HUES64 (cell line): ENCODE measurements around the gene IPO13. TPM values are rescaled to one million over a fixed set of nuclear protein-coding genes. Genes with fewer than 3 reads are reported as not detected.

ENCODE experiments used
- H3K27ac ChIP-seq: 2 replicates; pipeline ENCODE4 v1.7.0; 2013; ENCODE audit warnings: low read depth, low read length, inconsistent platforms
- H3K27me3 ChIP-seq: 2 replicates; pipeline ENCODE4 v1.6.1; 2013; ENCODE audit warnings: mild to moderate bottlenecking, low read length; ENCODE audit not compliant: insufficient read depth
- H3K36me3 ChIP-seq: 2 replicates; pipeline ENCODE4 v1.6.1; 2013; ENCODE audit warnings: mild to moderate bottlenecking, low read length; ENCODE audit not compliant: insufficient read depth
- H3K4me1 ChIP-seq: 2 replicates; pipeline ENCODE4 v1.6.1; 2013; ENCODE audit warnings: mild to moderate bottlenecking, low read length, moderate library complexity; ENCODE audit not compliant: insufficient read depth
- H3K4me3 ChIP-seq: 2 replicates; pipeline ENCODE4 v1.5.1; 2013; ENCODE audit warnings: mild to moderate bottlenecking, low read length, moderate library complexity
- H3K9ac ChIP-seq: 2 replicates; pipeline ENCODE4 v1.6.1; 2013; ENCODE audit warnings: mild to moderate bottlenecking, low read depth, low read length
- H3K9me3 ChIP-seq: 2 replicates; pipeline ENCODE4 v1.6.1; 2013; ENCODE audit warnings: low read depth, low read length; ENCODE audit not compliant: insufficient read depth
- WGBS: fragments of 150-250, 120-280 bp; methylation state at CpG from one replicate; pipeline ENCODE4 v1.1.7; 2013; ENCODE audit warnings: missing lambda C conversion rate; 5-methylcytosine and 5-hydroxymethylcytosine counted together
- polyA plus RNA-seq, 2 experiments: library from polyadenylated mRNA; stranded (reverse); fragments of 50-300 nt; gene quantifications; one replicate each; pipeline ENCODE4 v1.2.3, GENCODE V29; 2013

The IPO13 gene
- 16.5 TPM for polyA plus RNA-seq (2013, experiment 1 of 2)
- polyA plus RNA-seq (2013, experiment 2 of 2) = 12.1 TPM

DNA sequence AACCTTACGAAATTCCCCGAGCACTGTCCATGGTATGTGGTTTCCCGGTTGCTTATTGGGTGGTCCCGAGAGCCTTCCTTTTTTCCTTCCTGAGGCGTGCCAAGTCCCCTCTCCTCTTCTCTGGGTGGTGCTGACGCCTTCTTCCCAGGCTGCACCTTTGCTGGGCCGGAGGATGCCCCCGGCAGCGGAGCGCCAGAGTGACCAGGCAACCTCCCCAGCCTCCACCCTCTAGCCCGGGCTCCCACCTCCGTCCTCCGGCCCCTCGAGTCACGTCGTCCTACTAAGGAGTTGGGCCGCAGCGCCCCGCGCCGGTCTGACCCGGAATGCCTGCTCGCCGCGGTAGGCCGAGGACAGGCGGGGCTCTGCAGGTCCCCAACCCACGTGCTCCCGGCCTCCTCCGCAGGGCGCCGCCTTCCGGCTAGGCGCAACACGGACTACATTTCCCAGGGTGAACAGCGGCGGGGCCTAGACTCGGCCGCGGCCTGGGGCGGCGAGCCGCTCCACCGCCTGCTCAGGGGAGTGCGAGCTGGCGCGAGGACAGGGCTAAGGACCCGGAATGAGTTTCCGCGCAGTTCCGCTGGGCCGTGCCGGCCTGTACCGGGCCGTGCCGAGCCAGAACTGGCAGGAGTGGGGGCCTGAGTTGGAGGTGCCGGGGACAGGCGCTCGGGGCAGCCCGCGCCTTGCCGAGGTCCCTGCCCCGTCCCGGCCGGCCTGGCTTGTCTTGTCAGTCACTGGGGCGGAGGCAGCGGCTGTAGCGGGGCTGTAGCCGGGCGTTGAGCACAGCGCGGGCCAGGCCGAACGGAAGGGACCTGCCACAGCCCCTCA lies at the start of gene IPO13:
TSS of gene IPO13 (plus strand) at position 715 of the 825 bp plus-strand sequence. CDS start 651 bp downstream, outside the sequence.
- peak within 1 kb of the TSS; percentile 97 for H3K9ac ChIP-seq
- H3K36me3 ChIP-seq = peaks cover 12% of the 10 kb centered on the region
- peaks cover 12% of the 10 kb centered on the region; the same call in 1 of the 2 replicates for H3K4me1 ChIP-seq
- H3K4me3 ChIP-seq = peak within 1 kb of the TSS; percentile 95
- H3K9me3 ChIP-seq = no peaks in the 10 kb centered on the region
- H3K27me3 ChIP-seq = no peaks in the 10 kb centered on the region
- peak within 1 kb of the TSS; percentile 97 for H3K27ac ChIP-seq
- whole genome bisulfite sequencing = under 1% methylated on average over 74 of the region's 74 CpGs

GRCh38 chr1:43898981-43899380 lies 47.8 kb upstream of the IPO13 start:
- no peaks in the 10 kb centered on the region for H3K36me3 ChIP-seq
- WGBS = 96% methylated on average over 12 of the region's 12 CpGs
- no peaks in the 10 kb centered on the region for H3K27me3 ChIP-seq
- H3K9me3 ChIP-seq = no peaks in the 10 kb centered on the region
- H3K9ac ChIP-seq = no peak overlapping the region
- no peaks in the 10 kb centered on the region for H3K4me1 ChIP-seq
- H3K27ac ChIP-seq = no peak overlapping the region
- no peak overlapping the region for H3K4me3 ChIP-seq

- Histone ChIP-seq H3K27me3 (no peaks in the 10 kb centered on the region), H3K27ac (no peak overlapping the region), H3K9ac (no peak overlapping the region), H3K4me3 (no peak overlapping the region), H3K4me1 (no peaks in the 10 kb centered on the region), H3K36me3 (no peaks in the 10 kb centered on the region), H3K9me3 (no peaks in the 10 kb centered on the region)
- WGBS = 97% methylated on average over 3 of the region's 3 CpGs
Observed at GRCh38 chr1:43900386-43900785, 46.4 kb upstream of the IPO13 start.

- no peak overlapping the region for H3K9ac ChIP-seq
- WGBS = 91% methylated on average over 7 of the region's 7 CpGs
- H3K9me3 ChIP-seq = no peaks in the 10 kb centered on the region
- no peak overlapping the region for H3K27ac ChIP-seq
- H3K27me3 ChIP-seq = no peaks in the 10 kb centered on the region
- no peak overlapping the region for H3K4me3 ChIP-seq
- no peaks in the 10 kb centered on the region for H3K4me1 ChIP-seq
- H3K36me3 ChIP-seq = no peaks in the 10 kb centered on the region
Observed at GRCh38 chr1:43901196-43901961, 45.4 kb upstream of the IPO13 start.

DNA sequence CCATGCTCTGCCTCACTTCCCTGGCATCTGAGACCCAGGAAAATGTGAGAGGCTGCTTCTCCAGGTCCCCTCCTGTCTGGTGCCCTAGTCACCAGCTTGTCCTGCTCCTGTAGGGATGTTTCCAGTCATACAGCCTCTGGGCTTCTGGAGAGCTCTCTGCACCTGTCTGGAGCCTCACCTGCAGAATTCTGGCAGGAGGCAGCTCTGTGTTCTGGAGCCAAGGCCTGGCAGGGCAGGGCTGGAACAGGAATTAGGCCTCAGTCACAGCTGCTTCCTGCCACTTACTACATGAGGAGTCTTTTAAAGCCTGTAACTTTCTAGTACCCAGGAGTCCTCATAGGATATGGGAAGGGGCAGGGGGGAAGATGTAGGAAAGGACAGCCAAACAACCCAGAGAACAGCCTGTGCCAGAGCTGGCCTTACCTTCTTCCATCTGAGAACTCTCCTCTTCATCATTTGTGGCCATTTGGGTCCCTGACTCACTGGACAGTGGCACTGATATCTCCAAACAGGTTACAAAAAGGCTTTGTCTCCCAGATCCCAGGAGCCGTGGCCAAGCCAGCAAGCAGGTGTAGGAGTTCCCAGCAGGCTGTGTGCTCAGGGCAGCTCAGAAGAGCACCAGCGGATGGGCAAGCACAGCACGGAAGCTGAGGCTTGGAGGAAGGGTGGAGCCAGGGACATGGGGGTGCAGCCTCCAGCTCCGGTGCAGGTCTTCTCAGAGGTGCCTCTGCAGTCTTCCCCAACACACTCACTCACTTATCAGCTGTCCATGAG lies 44.5 kb upstream of the IPO13 start:
- H3K9me3 ChIP-seq = no peaks in the 10 kb centered on the region
- H3K27ac ChIP-seq = no peak overlapping the region
- no peaks in the 10 kb centered on the region for H3K4me1 ChIP-seq
- H3K27me3 ChIP-seq = no peaks in the 10 kb centered on the region
- WGBS = 95% methylated on average over 4 of the region's 4 CpGs
- H3K4me3 ChIP-seq = no peak overlapping the region
- H3K36me3 ChIP-seq = no peaks in the 10 kb centered on the region
- no peak overlapping the region for H3K9ac ChIP-seq

GRCh38 chr1:43904660-43905551 lies 41.8 kb upstream of the IPO13 start:
- Histone ChIP-seq H3K27ac (no peak overlapping the region), H3K9ac (no peak overlapping the region), H3K36me3 (no peaks in the 10 kb centered on the region), H3K27me3 (no peaks in the 10 kb centered on the region), H3K4me1 (no peaks in the 10 kb centered on the region), H3K4me3 (no peak overlapping the region), H3K9me3 (no peaks in the 10 kb centered on the region)
- 68% methylated on average over 6 of the region's 7 CpGs for WGBS

DNA sequence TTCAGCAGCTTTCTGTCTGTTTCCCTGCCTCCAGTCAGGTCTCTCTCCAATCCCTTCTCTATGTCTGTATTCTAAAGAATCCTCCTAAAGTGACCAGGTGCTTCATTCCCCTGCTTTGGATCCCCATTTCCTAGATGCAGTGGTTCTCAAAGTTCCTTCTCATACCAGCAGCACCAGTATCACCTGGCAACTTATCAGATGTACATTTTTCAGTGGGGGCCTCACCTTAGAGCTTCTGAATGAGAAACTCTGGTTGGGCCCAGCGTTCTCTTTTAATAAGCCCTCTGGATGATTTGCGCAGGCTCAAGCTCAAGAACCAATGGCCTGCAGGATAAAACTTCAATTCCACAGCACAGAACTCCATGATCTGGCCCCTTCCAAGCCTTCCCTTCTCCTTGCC lies 38.5 kb upstream of the IPO13 start:
- H3K36me3 ChIP-seq = no peaks in the 10 kb centered on the region
- H3K4me3 ChIP-seq = no peak overlapping the region
- H3K27me3 ChIP-seq = no peaks in the 10 kb centered on the region
- no peaks in the 10 kb centered on the region for H3K9me3 ChIP-seq
- peaks cover 11% of the 10 kb centered on the region; the same call in 1 of the 2 replicates for H3K4me1 ChIP-seq
- no peak overlapping the region for H3K9ac ChIP-seq
- no peak overlapping the region for H3K27ac ChIP-seq
- WGBS = 96% methylated on average over 2 of the region's 2 CpGs

- Histone ChIP-seq H3K4me3 (no peak overlapping the region), H3K4me1 (peaks cover 18% of the 10 kb centered on the region), H3K36me3 (no peaks in the 10 kb centered on the region), H3K9me3 (no peaks in the 10 kb centered on the region), H3K27ac (no peak overlapping the region), H3K27me3 (no peaks in the 10 kb centered on the region), H3K9ac (no peak overlapping the region)
- WGBS = 91% methylated on average over 5 of the region's 5 CpGs
Observed at GRCh38 chr1:43908858-43909257, 37.9 kb upstream of the IPO13 start.

GRCh38 chr1:43910343-43910742 lies 36.4 kb upstream of the IPO13 start:
- WGBS = 95% methylated on average over 1 of the region's 1 CpG
- Histone ChIP-seq H3K27ac (no peak overlapping the region), H3K36me3 (no peaks in the 10 kb centered on the region), H3K9ac (no peak overlapping the region), H3K4me3 (no peak overlapping the region), H3K9me3 (no peaks in the 10 kb centered on the region), H3K4me1 (peaks cover 22% of the 10 kb centered on the region), H3K27me3 (no peaks in the 10 kb centered on the region)

DNA sequence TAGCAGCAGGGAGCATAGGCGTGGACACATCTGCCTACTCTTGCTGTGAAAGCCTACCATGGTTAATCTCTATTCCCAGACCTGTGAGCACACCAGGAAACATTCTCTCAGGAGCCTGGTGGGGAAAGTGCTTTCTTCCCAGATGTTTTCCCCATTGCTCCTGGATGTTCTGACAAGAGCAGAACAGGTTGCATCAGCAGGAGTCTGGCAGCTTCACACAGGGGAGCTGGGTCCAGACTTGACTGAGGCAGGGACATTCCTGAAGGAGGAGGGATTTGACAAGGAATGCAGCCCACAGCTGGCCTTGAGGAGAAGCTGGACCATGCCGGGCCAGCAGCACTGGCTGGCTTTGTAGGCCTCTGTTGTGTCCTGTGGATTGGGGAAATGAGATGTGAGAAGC lies 34.1 kb upstream of the IPO13 start:
- 47% methylated on average over 2 of the region's 2 CpGs for WGBS
- Histone ChIP-seq H3K27ac (no peak overlapping the region; the same call in 1 of the 2 replicates), H3K9me3 (no peaks in the 10 kb centered on the region), H3K36me3 (no peaks in the 10 kb centered on the region), H3K4me3 (no peak overlapping the region), H3K9ac (no peak overlapping the region), H3K4me1 (peaks cover 22% of the 10 kb centered on the region), H3K27me3 (no peaks in the 10 kb centered on the region)
